Astrocyte (in vitro differentiated cells and primary cell): ENCODE results near the gene ADGRG6.

Experiments used
- EZH2 ChIP-seq: IDR thresholded peaks from 2 replicates; pipeline ENCODE4 v1.6.1; 2012; ENCODE audit warnings: mild to moderate bottlenecking, low read length, inconsistent platforms; ENCODE audit not compliant: insufficient read depth
- TF ChIP-seq, protein P1 (sequence below): IDR thresholded peaks from 2 replicates; pipeline ENCODE4 v1.5.1; 2011; ENCODE audit warnings: low read depth, mild to moderate bottlenecking, inconsistent platforms, low read length, moderate library complexity; ENCODE audit not compliant: insufficient read depth

DNA sequence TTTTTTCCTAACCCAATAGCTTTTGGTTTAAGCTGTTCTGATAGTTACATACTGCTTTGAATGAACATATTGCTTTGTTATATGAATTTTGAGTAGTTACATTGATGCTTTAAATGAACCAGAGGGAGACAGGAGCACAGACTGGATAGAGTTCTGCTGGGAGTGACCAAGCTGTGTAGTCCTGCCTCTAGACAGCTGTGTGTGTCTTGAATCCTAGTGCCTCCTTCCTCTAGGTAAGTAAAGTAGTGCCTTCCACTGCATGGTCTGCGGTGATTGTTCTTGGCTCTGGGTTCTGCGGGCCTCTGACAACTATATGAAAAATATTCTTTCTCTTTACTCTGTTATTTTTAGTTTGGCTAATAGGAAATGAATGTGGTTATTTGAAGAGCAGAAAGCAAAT lies 46.0 kb upstream of the ADGRG6 start:
- TF ChIP-seq, protein P1, sequence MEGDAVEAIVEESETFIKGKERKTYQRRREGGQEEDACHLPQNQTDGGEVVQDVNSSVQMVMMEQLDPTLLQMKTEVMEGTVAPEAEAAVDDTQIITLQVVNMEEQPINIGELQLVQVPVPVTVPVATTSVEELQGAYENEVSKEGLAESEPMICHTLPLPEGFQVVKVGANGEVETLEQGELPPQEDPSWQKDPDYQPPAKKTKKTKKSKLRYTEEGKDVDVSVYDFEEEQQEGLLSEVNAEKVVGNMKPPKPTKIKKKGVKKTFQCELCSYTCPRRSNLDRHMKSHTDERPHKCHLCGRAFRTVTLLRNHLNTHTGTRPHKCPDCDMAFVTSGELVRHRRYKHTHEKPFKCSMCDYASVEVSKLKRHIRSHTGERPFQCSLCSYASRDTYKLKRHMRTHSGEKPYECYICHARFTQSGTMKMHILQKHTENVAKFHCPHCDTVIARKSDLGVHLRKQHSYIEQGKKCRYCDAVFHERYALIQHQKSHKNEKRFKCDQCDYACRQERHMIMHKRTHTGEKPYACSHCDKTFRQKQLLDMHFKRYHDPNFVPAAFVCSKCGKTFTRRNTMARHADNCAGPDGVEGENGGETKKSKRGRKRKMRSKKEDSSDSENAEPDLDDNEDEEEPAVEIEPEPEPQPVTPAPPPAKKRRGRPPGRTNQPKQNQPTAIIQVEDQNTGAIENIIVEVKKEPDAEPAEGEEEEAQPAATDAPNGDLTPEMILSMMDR, result no peak
- no peak for TF ChIP-seq EZH2
